Spinal cord (tissue), 10 donors: ENCODE measurements around the gene GNG7. TPM values are rescaled to one million over a fixed set of nuclear protein-coding genes. Genes with fewer than 3 reads are reported as not detected.
"Not testable (repeated sequence)": the region's sequence is repeated elsewhere in the genome, so short reads cannot be mapped to it uniquely, and the experiment has no call there.

Experiments used
- DNase-seq, 6 donors: peaks; one replicate each; pipeline versions ENCODE4 v3.0.0 to v3.0.0-alpha.2; 2013 to 2015; ENCODE audit warnings: low spot score in 6 of 6, low read depth in 4 of 6
- H3K27ac ChIP-seq: one replicate; pipeline ENCODE4 v1.5.1; 2013; ENCODE audit warnings: low read depth, low read length, control low read depth
- H3K27me3 ChIP-seq: one replicate; pipeline ENCODE4 v1.6.1; 2013; ENCODE audit warnings: low read length; ENCODE audit not compliant: control insufficient read depth, insufficient read depth
- H3K36me3 ChIP-seq: one replicate; pipeline ENCODE4 v1.6.1; 2013; ENCODE audit warnings: low read length; ENCODE audit not compliant: control insufficient read depth, insufficient read depth
- H3K4me1 ChIP-seq: one replicate; pipeline ENCODE4 v1.6.1; 2013; ENCODE audit warnings: low read length; ENCODE audit not compliant: control insufficient read depth, insufficient read depth
- H3K4me3 ChIP-seq: one replicate; pipeline ENCODE4 v1.5.1; 2013; ENCODE audit warnings: low read depth, low read length, control low read depth
- H3K9me3 ChIP-seq: one replicate; pipeline ENCODE4 v1.6.1; 2013; ENCODE audit warnings: low read length; ENCODE audit not compliant: control insufficient read depth, insufficient read depth
- WGBS: methylation state at CpG from one replicate; pipeline ENCODE4 v1.1.5; 2013; ENCODE audit warnings: missing lambda C conversion rate; ENCODE audit not compliant: insufficient coverage; 5-methylcytosine and 5-hydroxymethylcytosine counted together
- polyA plus RNA-seq, 2 donors: library from polyadenylated mRNA; unstranded; fragments of 120-200 nt; gene quantifications; one replicate each; pipeline ENCODE4 v1.2.1, GENCODE V29; 2013; ENCODE audit not compliant: insufficient read length in 2 of 2
- total RNA-seq, 2 donors: library from RNA; depleted of rRNA in 1 of 2; stranded (reverse); fragments of 120-200 nt in 1 of 2; fragments of >200 nt in 1 of 2; gene quantifications; one replicate each; pipeline versions ENCODE4 v1.2.3 to v1.2.4, GENCODE V29; 2013 to 2014
- donor health status: healthy.

GNG7 gene
- total and polyA plus RNA-seq, 4 donors = 6.2 to 60.4 (median 30.2) TPM

DNA sequence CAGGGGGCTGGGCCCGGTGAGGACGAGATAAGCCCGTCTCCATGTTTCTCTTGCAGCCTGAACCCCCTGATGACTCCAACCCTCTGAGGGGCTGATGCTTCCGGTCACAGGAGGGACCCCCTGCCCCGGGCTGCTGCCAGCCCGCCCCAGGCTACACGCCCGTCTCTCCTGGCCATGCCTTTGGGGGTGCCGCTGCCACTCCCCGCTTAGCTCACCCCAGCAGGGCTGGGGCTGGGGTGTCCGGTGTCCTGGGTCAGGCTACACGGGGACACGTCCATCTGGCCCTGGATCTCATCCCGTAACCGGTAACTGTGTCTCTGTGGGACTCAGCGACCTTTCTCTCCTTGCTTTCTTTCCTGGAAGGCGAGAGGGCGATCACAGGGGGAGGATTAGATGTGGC, 185.8 kb downstream of the GNG7 start:
- 80% methylated on average over 16 of the region's 18 CpGs for WGBS
- peaks cover 10% of the 10 kb centered on the region for H3K4me1 ChIP-seq
- H3K36me3 ChIP-seq = peaks cover 36% of the 10 kb centered on the region
- H3K9me3 ChIP-seq = no peaks in the 10 kb centered on the region
- H3K27ac ChIP-seq = no peak overlapping the region
- DNase-seq = no peak
- H3K4me3 ChIP-seq = no peak overlapping the region
- H3K27me3 ChIP-seq = no peaks in the 10 kb centered on the region

- 93% methylated on average over 15 of the region's 16 CpGs for WGBS
- Histone ChIP-seq H3K36me3 (peaks cover 41% of the 10 kb centered on the region), H3K4me1 (peaks cover 5% of the 10 kb centered on the region), H3K27ac (no peak overlapping the region), H3K9me3 (no peaks in the 10 kb centered on the region), H3K4me3 (no peak overlapping the region), H3K27me3 (no peaks in the 10 kb centered on the region)
- DNase-seq = no peak
These were observed 187.4 kb downstream of the GNG7 start for GRCh38 chr19:2514981-2515518.

DNA sequence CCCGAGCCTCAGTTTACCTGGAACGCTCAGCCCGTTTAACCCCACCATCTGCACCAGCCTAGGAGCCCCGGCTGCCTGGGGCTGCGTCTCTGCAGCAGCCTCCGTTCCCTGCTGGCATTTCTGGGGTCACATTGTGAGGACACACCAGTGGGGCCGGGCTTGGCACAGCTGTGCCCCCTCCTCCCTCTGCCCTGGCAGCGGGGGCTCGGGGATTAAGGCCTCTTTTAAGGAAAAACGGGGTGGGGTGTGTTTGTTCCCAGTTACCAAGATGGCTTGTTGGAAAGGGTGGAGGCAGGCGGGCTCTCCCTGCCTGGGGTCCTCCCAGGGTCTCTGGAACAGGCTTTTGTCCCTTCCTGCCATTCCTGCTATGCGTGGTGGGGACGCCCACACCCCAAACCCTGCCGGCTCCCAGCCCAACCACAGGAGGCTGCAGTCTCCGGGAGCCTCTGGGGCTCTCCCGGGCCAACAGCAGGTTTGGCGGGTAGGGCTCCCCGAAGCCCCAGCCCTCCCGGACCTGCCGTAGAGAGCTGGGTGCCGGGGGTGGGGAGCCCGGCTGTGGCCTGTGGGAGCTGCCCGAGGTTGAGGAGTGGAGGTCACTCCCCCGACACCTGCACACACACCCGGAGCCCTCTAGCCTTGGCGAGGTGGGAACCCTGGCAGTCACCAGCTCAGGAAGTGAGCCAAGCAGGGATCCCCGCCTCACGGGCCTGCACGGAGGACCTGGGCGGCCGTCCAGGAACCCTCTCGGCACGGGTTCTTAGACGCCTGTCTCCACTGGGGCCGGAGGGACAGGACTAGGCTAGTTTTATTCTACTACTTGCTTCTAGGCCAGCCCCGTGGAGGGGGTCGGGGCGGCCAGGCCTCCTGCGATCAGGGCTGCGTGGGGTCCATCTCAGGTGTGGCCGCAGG, 189.7 kb downstream of the GNG7 start:
- H3K36me3 ChIP-seq = peaks cover 33% of the 10 kb centered on the region
- H3K27me3 ChIP-seq = no peaks in the 10 kb centered on the region
- no peak for DNase-seq
- H3K4me1 ChIP-seq = no peaks in the 10 kb centered on the region
- H3K9me3 ChIP-seq = no peaks in the 10 kb centered on the region
- H3K4me3 ChIP-seq = no peak overlapping the region
- H3K27ac ChIP-seq = no peak overlapping the region
- WGBS = 67% methylated on average over 31 of the region's 41 CpGs

DNA sequence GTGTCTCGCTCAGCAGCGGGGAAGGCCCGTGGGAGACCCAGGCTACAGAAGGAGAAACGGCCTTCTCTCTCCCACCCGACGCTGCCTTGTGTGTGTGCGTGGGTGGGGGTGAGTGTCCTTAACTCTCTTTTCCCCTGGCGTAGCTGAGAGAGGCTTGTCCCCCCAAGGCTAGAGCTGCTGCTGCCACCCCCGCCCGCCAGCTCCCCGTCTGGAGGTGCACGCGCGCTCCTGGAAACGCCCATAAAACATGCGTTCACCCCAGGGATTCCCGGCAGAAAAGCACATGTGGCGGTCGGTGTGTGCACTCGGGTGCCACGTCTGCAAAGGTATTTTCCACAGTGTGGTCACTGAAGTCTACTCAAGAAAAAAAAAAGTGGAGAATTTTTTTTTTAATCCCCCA, 190.5 kb downstream of the GNG7 start:
- DNase-seq = no peak
- H3K9me3 ChIP-seq = no peaks in the 10 kb centered on the region
- H3K4me3 ChIP-seq = no peak overlapping the region
- no peaks in the 10 kb centered on the region for H3K27me3 ChIP-seq
- 79% methylated on average over 17 of the region's 21 CpGs for WGBS
- no peaks in the 10 kb centered on the region for H3K4me1 ChIP-seq
- no peak overlapping the region for H3K27ac ChIP-seq
- peaks cover 32% of the 10 kb centered on the region for H3K36me3 ChIP-seq

DNA sequence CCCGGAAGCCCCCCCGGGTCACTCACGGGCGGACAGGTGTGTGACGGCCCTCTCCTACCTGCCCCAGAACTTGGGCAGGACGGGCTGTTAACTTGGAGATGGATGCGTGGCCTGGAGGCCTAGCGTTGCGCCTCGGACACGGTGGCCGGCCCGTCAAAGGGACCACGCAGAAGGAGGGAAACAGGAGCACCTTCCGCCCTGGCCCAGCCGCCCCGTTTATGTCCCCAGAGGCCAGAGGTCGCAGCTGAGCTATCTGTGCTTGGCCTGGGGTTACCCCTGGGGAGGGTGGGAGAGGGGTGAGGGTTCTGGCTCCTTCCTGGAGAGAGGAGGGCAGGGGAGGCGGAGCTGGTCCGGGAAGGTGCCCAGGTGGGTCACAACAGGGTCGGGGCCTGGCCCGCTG, 190.9 kb downstream of the GNG7 start:
- Histone ChIP-seq H3K27ac (no peak overlapping the region), H3K4me1 (no peaks in the 10 kb centered on the region), H3K27me3 (no peaks in the 10 kb centered on the region), H3K9me3 (no peaks in the 10 kb centered on the region), H3K36me3 (peaks cover 27% of the 10 kb centered on the region), H3K4me3 (no peak overlapping the region)
- WGBS = 90% methylated on average over 14 of the region's 22 CpGs
- DNase-seq = no peak

DNA sequence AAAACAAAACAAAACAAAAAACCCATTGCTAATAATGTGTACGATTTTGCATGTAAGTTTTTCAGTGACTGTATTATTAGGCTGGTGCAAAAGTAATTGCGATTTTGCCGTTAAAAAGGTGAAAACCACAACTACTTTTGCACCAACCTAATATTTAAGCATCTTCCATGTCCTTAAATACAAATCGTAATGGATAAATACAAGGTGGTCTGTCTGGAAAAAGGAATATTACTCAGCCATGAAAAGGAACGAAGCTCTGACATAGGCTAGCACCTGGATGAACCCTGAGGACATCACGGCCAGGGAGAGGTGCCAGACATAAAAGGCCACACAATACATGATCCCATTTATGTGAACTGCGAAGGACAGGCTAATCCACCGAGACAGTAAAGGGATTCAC, 193.4 kb downstream of the GNG7 start:
- H3K36me3 ChIP-seq = peaks cover 23% of the 10 kb centered on the region
- H3K27ac ChIP-seq = no peak overlapping the region
- no peaks in the 10 kb centered on the region for H3K4me1 ChIP-seq
- no peaks in the 10 kb centered on the region for H3K27me3 ChIP-seq
- no peaks in the 10 kb centered on the region for H3K9me3 ChIP-seq
- DNase-seq = no peak
- 93% methylated on average over 2 of the region's 8 CpGs for WGBS
- H3K4me3 ChIP-seq = no peak overlapping the region

- Histone ChIP-seq H3K9me3 (no peaks in the 10 kb centered on the region), H3K27me3 (no peaks in the 10 kb centered on the region), H3K4me3 (no peak overlapping the region), H3K36me3 (peaks cover 13% of the 10 kb centered on the region), H3K27ac (no peak overlapping the region), H3K4me1 (no peaks in the 10 kb centered on the region)
- DNase-seq = peak in 1 of 6 donors; percentile 59
- WGBS = 47% methylated on average over 9 of the region's 12 CpGs
These were observed 195.4 kb downstream of the GNG7 start for GRCh38 chr19:2507109-2507508.

DNA sequence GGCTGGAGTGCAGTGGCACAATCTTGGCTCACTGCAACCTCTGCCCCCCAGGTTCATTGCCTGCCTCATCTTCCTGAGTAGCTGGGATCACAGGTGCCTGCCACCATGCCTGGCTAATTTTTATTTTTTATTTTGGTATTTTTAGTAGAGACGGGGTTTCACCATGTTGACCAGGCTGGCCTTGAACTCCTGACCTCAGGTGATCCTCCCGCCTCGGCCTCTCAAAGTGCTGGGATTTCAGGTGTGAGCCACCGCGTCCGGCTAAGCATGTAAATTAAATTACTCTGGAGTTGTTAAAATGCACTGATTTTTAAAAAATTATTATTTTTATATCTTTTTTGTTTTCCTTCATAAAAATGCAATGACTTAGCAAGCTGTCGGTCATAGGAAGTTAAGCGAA, 195.8 kb downstream of the GNG7 start:
- not testable (repeated sequence) for H3K27me3 ChIP-seq, H3K36me3 ChIP-seq, H3K27ac ChIP-seq, H3K4me3 ChIP-seq, H3K9me3 ChIP-seq, DNase-seq, H3K4me1 ChIP-seq
- 100% methylated on average over 2 of the region's 8 CpGs for WGBS

DNA sequence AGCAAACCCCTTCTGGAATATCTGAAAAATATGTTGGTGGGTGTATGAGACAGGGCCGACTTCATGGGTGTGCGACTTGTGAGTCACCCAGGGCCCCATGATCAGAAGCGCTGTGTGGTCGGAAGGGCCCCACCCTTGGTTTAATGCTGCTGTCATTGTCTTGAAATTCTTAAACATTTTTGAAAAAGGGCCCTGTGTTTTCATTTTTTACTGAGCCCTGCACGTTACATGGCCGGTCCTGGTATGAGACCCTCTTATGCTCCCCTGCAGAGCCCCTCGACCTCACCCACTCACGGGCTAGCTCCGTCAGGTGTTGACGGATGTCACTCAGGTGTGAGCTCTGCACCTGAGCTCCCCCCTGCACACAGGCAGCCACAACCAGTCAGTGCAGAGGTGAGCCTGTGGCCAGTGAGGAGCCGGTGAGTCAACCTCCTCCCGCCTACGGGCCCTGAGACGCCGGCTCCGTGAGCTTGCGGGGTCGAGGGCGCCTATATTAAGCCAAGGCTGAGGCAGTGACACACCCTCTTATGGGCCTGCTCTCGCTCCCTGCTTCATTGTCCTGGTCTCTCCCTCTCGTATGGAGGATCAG, 198.9 kb downstream of the GNG7 start:
- 66% methylated on average over 21 of the region's 21 CpGs for WGBS
- H3K4me3 ChIP-seq = no peak overlapping the region
- no peak overlapping the region for H3K27ac ChIP-seq
- H3K36me3 ChIP-seq = no peaks in the 10 kb centered on the region
- no peak for DNase-seq
- H3K27me3 ChIP-seq = no peaks in the 10 kb centered on the region
- peaks cover 3% of the 10 kb centered on the region for H3K4me1 ChIP-seq
- H3K9me3 ChIP-seq = no peaks in the 10 kb centered on the region
